ENCODE data around the gene TMEM39A.

GRCh38 chr3:119500265-119500664 is 36.9 kb upstream of the TMEM39A start:
- TF ChIP-seq EZH2 (IDR thresholded peaks at IDR 0.05; ENCODE audit: borderline replicate concordance, control insufficient read depth, low read depth, low read length) = no peak
- TF ChIP-seq FOXM1 (IDR thresholded peaks at IDR 0.05; ENCODE audit: low read depth, low read length) = no peak
- TF ChIP-seq SIN3A (IDR thresholded peaks at IDR 0.05; ENCODE audit: low read depth, low read length) = no peak
- no peak for TF ChIP-seq CTCF (IDR thresholded peaks at IDR 0.05 in 2 of 3, conservative IDR thresholded peaks at IDR 0.05 in 1 of 3; ENCODE audit: control insufficient read depth in 2 of 3, extremely low read depth in 1 of 3, insufficient read depth in 1 of 3, low read depth in 3 of 3, low read length in 3 of 3)
- TF ChIP-seq ATF7 (IDR thresholded peaks at IDR 0.05; ENCODE audit: low read depth) = no peak
- TF ChIP-seq BRCA1 (IDR thresholded peaks at IDR 0.05; ENCODE audit: low read depth, low read length) = no peak

Data from GM12878 (cell line).